Stimulated activated CD4-positive, alpha-beta T cell treated with anti-CD3 and anti-CD28 coated beads, TNF-alpha, amount 100 ng/mL, for 48 hours (primary cell): Measurements from ENCODE around the gene CHMP3.

Experiments used
- DNase-seq, 3 donors: peaks; one replicate each; pipeline ENCODE4 v3.0.0-alpha.2; 2020; ENCODE audit warnings: low read depth in 3 of 3

The CHMP3 gene

DNA sequence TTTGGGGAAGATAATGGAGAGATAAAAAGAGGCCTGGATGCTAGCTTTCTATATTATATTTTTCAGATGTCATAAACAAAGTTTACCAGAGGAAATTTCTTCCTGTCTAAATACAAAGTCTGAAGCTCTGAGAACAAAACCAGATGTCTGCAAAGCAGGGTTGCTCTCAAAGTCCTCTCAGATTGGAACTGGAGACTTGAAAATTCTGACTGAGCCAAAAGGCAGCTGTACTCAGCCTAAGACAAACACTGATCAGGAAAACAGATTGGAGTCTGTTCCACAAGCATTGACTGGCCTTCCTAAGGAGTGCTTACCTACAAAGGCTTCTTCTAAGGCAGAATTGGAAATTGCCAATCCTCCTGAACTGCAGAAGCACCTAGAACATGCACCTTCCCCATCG, 96.9 kb downstream of the CHMP3 start:
- DNase-seq: no peak

DNA sequence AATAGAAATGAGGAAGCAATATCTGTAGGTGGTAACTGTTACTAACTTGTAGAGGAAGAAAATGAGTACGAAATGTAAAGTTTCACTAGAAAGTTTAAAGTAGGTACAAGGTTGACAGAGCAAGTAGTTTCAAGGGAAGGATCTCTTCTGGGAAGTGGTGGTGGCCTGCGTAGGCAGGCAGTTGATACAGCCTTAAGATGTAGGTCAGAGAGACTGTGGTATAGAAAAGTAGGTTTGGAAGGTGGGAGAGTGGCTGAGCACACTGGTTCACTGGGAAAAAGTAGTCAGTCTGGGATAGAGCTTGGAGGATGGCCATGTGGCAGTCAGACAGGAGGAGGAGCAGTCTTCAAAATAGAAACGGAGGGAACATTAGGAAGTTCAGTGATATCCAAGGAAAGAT, 98.6 kb downstream of the CHMP3 start:
- DNase-seq: no peak

DNA sequence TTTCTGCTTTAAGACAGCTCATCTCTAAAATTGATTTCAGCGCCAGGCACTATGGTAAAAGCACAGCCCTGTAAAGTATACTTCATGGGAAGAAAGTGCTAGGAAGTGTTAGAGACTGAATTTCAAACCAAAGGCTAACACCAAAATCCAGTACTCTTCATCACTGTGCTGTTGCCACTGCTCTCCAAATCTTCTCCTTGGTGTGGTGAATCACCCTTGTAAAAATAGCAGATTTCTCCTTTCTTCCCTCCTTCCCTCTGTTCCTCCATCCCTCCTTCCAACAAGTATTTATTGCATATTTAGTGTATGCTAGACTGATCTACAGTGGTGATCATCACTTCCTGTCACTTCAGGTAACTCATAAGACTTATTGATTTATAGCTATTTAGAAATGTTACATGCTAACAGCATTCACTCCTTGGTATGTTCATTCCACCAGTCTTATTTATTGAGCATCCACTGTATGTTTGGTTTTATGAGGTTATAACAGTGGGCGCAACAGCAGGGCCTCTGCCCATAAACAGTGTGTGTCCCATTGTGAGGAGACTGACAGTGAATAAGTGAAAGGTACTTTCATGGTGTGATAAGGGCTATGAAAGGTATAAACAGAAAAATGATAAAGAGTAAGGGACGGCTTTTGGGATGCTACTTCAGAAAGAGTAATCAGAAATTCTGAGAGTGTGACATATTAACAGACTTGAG, 102.0 kb downstream of the CHMP3 start:
- DNase-seq: no peak

DNA sequence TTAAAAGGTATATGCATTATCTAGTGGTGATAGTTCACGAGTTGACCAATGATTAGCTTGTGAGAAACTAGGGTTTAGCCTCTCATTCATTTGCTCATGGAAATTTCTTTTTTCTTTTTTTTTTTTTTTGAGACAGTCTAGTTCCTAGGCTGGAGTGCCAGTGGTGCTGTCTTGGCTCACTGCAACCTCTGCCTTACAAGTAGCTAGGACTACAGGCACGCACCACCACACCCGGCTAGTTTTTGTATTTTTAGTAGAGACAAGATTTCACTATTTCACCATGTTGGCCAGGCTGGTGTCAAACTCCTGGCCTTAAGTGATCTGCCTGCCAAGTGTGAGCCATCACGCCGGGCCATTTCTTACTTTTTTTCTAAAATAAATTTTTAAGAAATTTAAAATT, 108.1 kb downstream of the CHMP3 start:
- no peak for DNase-seq

DNA sequence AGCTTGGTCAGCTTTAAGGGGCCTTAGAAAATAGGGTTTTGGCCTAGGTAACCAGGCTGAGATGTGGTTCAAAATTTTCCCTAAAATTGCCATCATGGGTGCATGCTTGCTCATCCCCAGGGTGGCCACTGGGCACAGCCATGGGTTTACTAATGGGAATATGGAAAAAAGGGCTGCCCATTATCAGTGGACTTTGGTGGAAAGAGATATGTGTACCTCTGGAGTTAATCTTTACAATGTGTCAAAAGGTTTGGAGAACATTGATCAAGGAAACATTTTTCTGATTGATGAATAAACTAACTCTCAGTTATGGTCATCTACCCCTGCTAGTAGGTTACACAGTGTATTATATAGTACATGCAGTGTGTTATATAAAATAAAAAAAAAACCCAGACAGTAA, 109.0 kb downstream of the CHMP3 start:
- DNase-seq: no peak

DNA sequence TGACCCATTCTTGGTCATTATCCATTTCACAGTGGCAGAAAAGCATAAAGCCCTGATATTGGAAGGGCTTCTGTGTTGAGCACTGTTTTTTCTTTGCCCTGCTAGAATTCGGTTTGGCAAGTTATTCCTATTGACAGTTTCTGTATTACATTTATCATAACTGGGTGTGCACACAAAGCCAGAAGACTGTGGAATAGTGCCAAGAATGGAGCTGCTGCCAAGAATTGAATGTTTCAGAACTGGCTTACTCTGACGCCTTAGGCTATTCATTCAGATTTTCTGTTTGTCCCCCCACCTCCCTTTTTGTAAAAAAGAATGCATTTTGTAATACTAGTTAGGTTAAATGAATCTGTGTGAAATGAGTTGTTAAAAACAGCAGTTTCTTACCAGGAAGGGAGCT, 109.4 kb downstream of the CHMP3 start:
- no peak for DNase-seq
